ENCODE results near the gene NIPAL3. TPM values are rescaled to one million over a fixed set of nuclear protein-coding genes. Genes with fewer than 3 reads are reported as not detected.

The NIPAL3 gene
- total RNA-seq, 1 experiment from 2014 or later, result 16.6 TPM

DNA sequence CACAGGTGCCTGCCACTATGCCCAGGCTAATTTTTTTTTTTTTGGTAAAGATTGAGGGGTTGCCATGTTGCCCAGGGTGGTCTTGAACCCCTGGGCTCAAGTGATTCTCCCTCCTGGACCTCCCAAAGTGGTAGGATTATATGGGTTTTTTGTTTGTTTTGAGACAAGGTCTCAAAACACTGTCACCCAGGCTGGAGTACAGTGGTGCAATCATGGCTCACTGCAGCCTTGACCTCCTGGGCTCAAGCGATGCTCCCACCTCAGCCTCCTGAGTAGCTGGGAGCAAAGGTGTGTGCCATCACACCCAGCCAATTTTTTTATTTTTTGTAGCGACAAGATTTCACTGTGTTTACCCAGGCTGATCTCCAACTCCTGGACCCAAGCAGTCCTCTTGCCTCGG lies 78.2 kb downstream of the NIPAL3 start:
- no peak overlapping the region for H3K9ac ChIP-seq (ENCODE audit: low read length)
- no peaks in the 10 kb centered on the region for H3K36me3 ChIP-seq (ENCODE audit: control insufficient read depth in 1 of 2, insufficient read depth in 2 of 2, low read length in 2 of 2)
- H3K4me2 ChIP-seq (ENCODE audit: low read length), result no peak overlapping the region
- H3K27ac ChIP-seq (ENCODE audit: low read depth, low read length), result no peak overlapping the region
- BruUV-seq (replicated peaks), result no TSS peak
- no peak overlapping the region for H3K4me3 ChIP-seq (replicated peaks in 1 of 2; ENCODE audit: low read depth in 1 of 2, low read length in 2 of 2)
- no peak for TF ChIP-seq SP1 (IDR thresholded peaks at IDR 0.05; ENCODE audit: low read depth)
- no peak for TF ChIP-seq POLR2A (IDR thresholded peaks at IDR 0.05; ENCODE audit: borderline replicate concordance, extremely low read depth, insufficient read depth, insufficient read length)
- TF ChIP-seq FOSL1 (IDR thresholded peaks at IDR 0.05; ENCODE audit: low read depth), result no peak
- TF ChIP-seq RAD21 (IDR thresholded peaks at IDR 0.05; ENCODE audit: low read depth), result no peak
- ChIA-PET CTCF (no interaction called here), POLR2A (no interaction called here), RAD21 (ENCODE audit: low non-redundant PET in 1 of 2, low total read pairs in 2 of 2, uncharacterized antibody in 2 of 2, unreplicated experiment in 2 of 2) (no interaction called here)
- H2AFZ ChIP-seq (ENCODE audit: low read depth, low read length, poor library complexity, severe bottlenecking), result no peak overlapping the region
- H3K79me2 ChIP-seq (ENCODE audit: insufficient read depth, low read length), result no peaks in the 10 kb centered on the region
- no peak for DNase-seq (ENCODE audit: low read depth, low spot score)
- no peaks in the 10 kb centered on the region for H4K20me1 ChIP-seq (ENCODE audit: insufficient read depth)
- no peaks in the 10 kb centered on the region for H3K9me2 ChIP-seq (ENCODE audit: insufficient read depth)
- peaks cover 0 to 3% of the 10 kb centered on the region in 2 experiments; a peak in 1 of 4 replicates for H3K9me3 ChIP-seq (ENCODE audit: control insufficient read depth in 1 of 2, insufficient read depth in 1 of 2, low read depth in 1 of 2, low read length in 2 of 2)
- no peak for ATAC-seq
- intact Hi-C loops (cut with micrococcal nuclease), result no loop called here
- no peaks in the 10 kb centered on the region for H3K27me3 ChIP-seq (ENCODE audit: insufficient read depth, low read length)
- H3K4me1 ChIP-seq (ENCODE audit: control insufficient read depth in 1 of 2, insufficient read depth in 2 of 2, low read length in 2 of 2), result no peaks in the 10 kb centered on the region

DNA sequence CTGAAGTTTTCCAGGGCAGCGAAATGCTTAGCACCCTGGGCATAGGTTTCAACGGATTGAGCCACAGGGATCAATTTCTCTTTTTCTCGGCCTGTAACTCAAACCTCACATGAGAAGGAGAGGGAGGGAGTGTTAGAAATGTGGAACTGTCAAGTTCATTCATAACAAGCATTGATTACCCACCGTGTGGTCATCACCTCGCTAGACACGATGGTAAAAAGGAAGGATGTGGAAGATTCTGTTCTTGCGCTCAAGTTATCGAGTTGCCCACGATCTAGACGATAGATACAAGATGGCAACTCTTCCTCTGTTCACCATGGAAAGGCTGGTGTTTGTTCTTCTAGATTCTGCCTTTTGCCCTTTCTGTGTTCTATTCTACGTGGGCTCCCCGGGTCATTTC lies 83.0 kb downstream of the NIPAL3 start:
- DNase-seq (ENCODE audit: low read depth, low spot score) (no peak), ATAC-seq (no peak)
- peaks cover 11 to 21% of the 10 kb centered on the region in 2 experiments for H3K4me1 ChIP-seq (ENCODE audit: control insufficient read depth in 1 of 2, insufficient read depth in 2 of 2, low read length in 2 of 2)
- H2AFZ ChIP-seq (ENCODE audit: low read depth, low read length, poor library complexity, severe bottlenecking), result no peak overlapping the region
- no peaks in the 10 kb centered on the region for H3K9me3 ChIP-seq (ENCODE audit: control insufficient read depth in 1 of 2, insufficient read depth in 1 of 2, low read depth in 1 of 2, low read length in 2 of 2)
- H3K27me3 ChIP-seq (ENCODE audit: insufficient read depth, low read length), result no peaks in the 10 kb centered on the region
- no peaks in the 10 kb centered on the region for H3K36me3 ChIP-seq (ENCODE audit: control insufficient read depth in 1 of 2, insufficient read depth in 2 of 2, low read length in 2 of 2)
- no peaks in the 10 kb centered on the region for H4K20me1 ChIP-seq (ENCODE audit: insufficient read depth)
- no TSS peak for BruUV-seq (replicated peaks)
- no peak overlapping the region for H3K4me3 ChIP-seq (replicated peaks in 1 of 2; ENCODE audit: low read depth in 1 of 2, low read length in 2 of 2)
- H3K27ac ChIP-seq (ENCODE audit: low read depth, low read length), result no peak overlapping the region
- no peak overlapping the region for H3K4me2 ChIP-seq (ENCODE audit: low read length)
- intact Hi-C loops (cut with micrococcal nuclease), result no loop called here
- H3K79me2 ChIP-seq (ENCODE audit: insufficient read depth, low read length), result no peaks in the 10 kb centered on the region
- no peak for TF ChIP-seq TCF7L2 (IDR thresholded peaks at IDR 0.05; ENCODE audit: borderline replicate concordance, extremely low read depth, insufficient read depth, insufficient read length)
- TF ChIP-seq MAX (IDR thresholded peaks at IDR 0.05), result no peak
- TF ChIP-seq FOSL1 (IDR thresholded peaks at IDR 0.05; ENCODE audit: low read depth), result no peak
- TF ChIP-seq REST (IDR thresholded peaks at IDR 0.05; ENCODE audit: low read depth), result no peak
- no peak for TF ChIP-seq SRF (IDR thresholded peaks at IDR 0.05; ENCODE audit: low read depth)
- TF ChIP-seq EZH2phosphoT487 (IDR thresholded peaks at IDR 0.05; ENCODE audit: borderline replicate concordance), result no peak
- TF ChIP-seq, protein P1, sequence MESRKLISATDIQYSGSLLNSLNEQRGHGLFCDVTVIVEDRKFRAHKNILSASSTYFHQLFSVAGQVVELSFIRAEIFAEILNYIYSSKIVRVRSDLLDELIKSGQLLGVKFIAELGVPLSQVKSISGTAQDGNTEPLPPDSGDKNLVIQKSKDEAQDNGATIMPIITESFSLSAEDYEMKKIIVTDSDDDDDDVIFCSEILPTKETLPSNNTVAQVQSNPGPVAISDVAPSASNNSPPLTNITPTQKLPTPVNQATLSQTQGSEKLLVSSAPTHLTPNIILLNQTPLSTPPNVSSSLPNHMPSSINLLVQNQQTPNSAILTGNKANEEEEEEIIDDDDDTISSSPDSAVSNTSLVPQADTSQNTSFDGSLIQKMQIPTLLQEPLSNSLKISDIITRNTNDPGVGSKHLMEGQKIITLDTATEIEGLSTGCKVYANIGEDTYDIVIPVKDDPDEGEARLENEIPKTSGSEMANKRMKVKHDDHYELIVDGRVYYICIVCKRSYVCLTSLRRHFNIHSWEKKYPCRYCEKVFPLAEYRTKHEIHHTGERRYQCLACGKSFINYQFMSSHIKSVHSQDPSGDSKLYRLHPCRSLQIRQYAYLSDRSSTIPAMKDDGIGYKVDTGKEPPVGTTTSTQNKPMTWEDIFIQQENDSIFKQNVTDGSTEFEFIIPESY (IDR thresholded peaks at IDR 0.05; ENCODE audit: extremely low read depth, insufficient replicate concordance, low read length), result no peak
- TF ChIP-seq JUND (IDR thresholded peaks at IDR 0.05), result no peak
- TF ChIP-seq ELF1 (IDR thresholded peaks at IDR 0.05; ENCODE audit: borderline replicate concordance, low read depth), result no peak
- ChIA-PET CTCF (no interaction called here), RAD21 (ENCODE audit: low non-redundant PET in 1 of 2, low total read pairs in 2 of 2, uncharacterized antibody in 2 of 2, unreplicated experiment in 2 of 2) (no interaction called here), POLR2A (no interaction called here)
- no peak overlapping the region for H3K9ac ChIP-seq (ENCODE audit: low read length)
- no peaks in the 10 kb centered on the region for H3K9me2 ChIP-seq (ENCODE audit: insufficient read depth)

Data from HCT116 (cell line).